Esophagus muscularis mucosa (tissue), 3 donors: Measurements from ENCODE around the gene DDX39B.

Experiments
- POLR2A ChIP-seq: fragments of 450-650 bp; IDR thresholded peaks from one replicate; pipeline ENCODE4 v1.6.1; 2017; ENCODE audit warnings: antibody characterized with exemption, moderate library complexity, mild to moderate bottlenecking, low read depth
- TF ChIP-seq, protein P1 (sequence below), 3 experiments: fragments of 200-600 bp in 2 of 3; fragments of 450-650 bp in 1 of 3; sonication (generic) in 2 of 3; IDR thresholded peaks; one replicate each; pipeline ENCODE4 v1.5.1; 2017 to 2019; ENCODE audit warnings: antibody characterized with exemption in 3 of 3, mild to moderate bottlenecking in 2 of 3, moderate library complexity in 1 of 3

GRCh38 chr6:31545291-31545690 is 3.5 kb upstream of the DDX39B start:
- no peak for TF ChIP-seq POLR2A
- TF ChIP-seq, protein P1, sequence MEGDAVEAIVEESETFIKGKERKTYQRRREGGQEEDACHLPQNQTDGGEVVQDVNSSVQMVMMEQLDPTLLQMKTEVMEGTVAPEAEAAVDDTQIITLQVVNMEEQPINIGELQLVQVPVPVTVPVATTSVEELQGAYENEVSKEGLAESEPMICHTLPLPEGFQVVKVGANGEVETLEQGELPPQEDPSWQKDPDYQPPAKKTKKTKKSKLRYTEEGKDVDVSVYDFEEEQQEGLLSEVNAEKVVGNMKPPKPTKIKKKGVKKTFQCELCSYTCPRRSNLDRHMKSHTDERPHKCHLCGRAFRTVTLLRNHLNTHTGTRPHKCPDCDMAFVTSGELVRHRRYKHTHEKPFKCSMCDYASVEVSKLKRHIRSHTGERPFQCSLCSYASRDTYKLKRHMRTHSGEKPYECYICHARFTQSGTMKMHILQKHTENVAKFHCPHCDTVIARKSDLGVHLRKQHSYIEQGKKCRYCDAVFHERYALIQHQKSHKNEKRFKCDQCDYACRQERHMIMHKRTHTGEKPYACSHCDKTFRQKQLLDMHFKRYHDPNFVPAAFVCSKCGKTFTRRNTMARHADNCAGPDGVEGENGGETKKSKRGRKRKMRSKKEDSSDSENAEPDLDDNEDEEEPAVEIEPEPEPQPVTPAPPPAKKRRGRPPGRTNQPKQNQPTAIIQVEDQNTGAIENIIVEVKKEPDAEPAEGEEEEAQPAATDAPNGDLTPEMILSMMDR (IDR thresholded peaks at IDR 0.05), result no peak
